Neural progenitor cell (in vitro differentiated cells): Measurements from ENCODE around the gene TMUB2. TPM values are rescaled to one million over a fixed set of nuclear protein-coding genes. Genes with fewer than 3 reads are reported as not detected.
A peak's percentile ranks its signal among the peaks of the same experiment; 100 is the strongest.

ENCODE experiments used
- DNase-seq: peaks from one replicate; pipeline ENCODE4 v3.0.0-alpha.2; 2016; ENCODE audit warnings: low spot score
- H2AFZ ChIP-seq: fragments of 200-600 bp; sonication (generic); replicated peaks from 2 replicates; pipeline ENCODE4 v1.6.1; 2016; ENCODE audit warnings: antibody characterized with exemption
- H3F3A ChIP-seq: fragments of 200-600 bp; sonication (generic); 2 replicates; pipeline ENCODE4 v1.6.1; 2016; ENCODE audit warnings: antibody characterized with exemption, low read depth
- H3K27ac ChIP-seq: fragments of 200-600 bp; sonication (generic); 2 replicates; pipeline ENCODE4 v1.5.1; 2016; ENCODE audit warnings: mild to moderate bottlenecking
- H3K27me3 ChIP-seq: fragments of 200-600 bp; sonication (generic); 2 replicates; pipeline ENCODE4 v1.6.1; 2016; ENCODE audit warnings: mild to moderate bottlenecking, moderate library complexity
- H3K36me3 ChIP-seq: fragments of 200-600 bp; sonication (generic); 2 replicates; pipeline ENCODE4 v1.5.1; 2016
- H3K4me1 ChIP-seq: fragments of 200-600 bp; sonication (generic); 2 replicates; pipeline ENCODE4 v1.6.1; 2016; ENCODE audit warnings: mixed run types
- H3K4me2 ChIP-seq: fragments of 200-600 bp; sonication (generic); 2 replicates; pipeline ENCODE4 v1.6.1; 2016
- H3K4me3 ChIP-seq: fragments of 200-600 bp; sonication (generic); 2 replicates; pipeline ENCODE4 v1.5.1; 2016
- H3K79me2 ChIP-seq: fragments of 200-600 bp; sonication (generic); 2 replicates; pipeline ENCODE4 v1.6.1; 2016; ENCODE audit warnings: low read depth
- H3K9ac ChIP-seq: fragments of 200-600 bp; sonication (generic); 2 replicates; pipeline ENCODE4 v1.6.1; 2016
- H3K9me3 ChIP-seq: fragments of 200-600 bp; sonication (generic); 2 replicates; pipeline ENCODE4 v1.5.1; 2016; ENCODE audit warnings: low read depth
- H4K20me1 ChIP-seq: fragments of 200-600 bp; sonication (generic); 2 replicates; pipeline ENCODE4 v1.6.1; 2016; ENCODE audit warnings: low read depth
- H3K27ac Mint-ChIP-seq: 3 replicates; pipeline ENCODE4 v1.8.0; 2021; ENCODE audit warnings: mixed read lengths
- H3K27me3 Mint-ChIP-seq: 2 replicates; pipeline ENCODE4 v1.8.0; 2022; ENCODE audit warnings: low read depth, mild to moderate bottlenecking, inconsistent platforms, moderate library complexity, mixed read lengths; ENCODE audit not compliant: insufficient read depth
- H3K36me3 Mint-ChIP-seq: 3 replicates; pipeline ENCODE4 v1.8.0; 2021; ENCODE audit warnings: mixed read lengths
- H3K4me1 Mint-ChIP-seq: 3 replicates; pipeline ENCODE4 v1.8.0; 2021; ENCODE audit warnings: mixed read lengths
- H3K4me3 Mint-ChIP-seq: 3 replicates; pipeline ENCODE4 v1.8.0; 2021; ENCODE audit warnings: mild to moderate bottlenecking, moderate library complexity, mixed read lengths
- H3K9me3 Mint-ChIP-seq: 3 replicates; pipeline ENCODE4 v1.8.0; 2020; ENCODE audit warnings: mixed read lengths
- EZH2 ChIP-seq: fragments of 200-600 bp; sonication (generic); IDR thresholded peaks from 2 replicates; pipeline ENCODE4 v1.6.1; 2017; ENCODE audit warnings: antibody characterized with exemption, mild to moderate bottlenecking, moderate library complexity
- EZH2phosphoT487 ChIP-seq: fragments of 200-600 bp; sonication (generic); IDR thresholded peaks from 2 replicates; pipeline ENCODE4 v1.6.1; 2017; ENCODE audit warnings: antibody characterized with exemption
- total RNA-seq: library from RNA; depleted of rRNA; stranded (reverse); fragments of >200 nt; gene quantifications from 2 replicates; pipeline ENCODE4 v1.2.3, GENCODE V29; 2015; ENCODE audit warnings: low replicate concordance
- TF ChIP-seq, protein P1 (sequence below): fragments of 200-600 bp; sonication (generic); IDR thresholded peaks from 2 replicates; pipeline ENCODE4 v1.5.1; 2017; ENCODE audit warnings: antibody characterized with exemption, mild to moderate bottlenecking

TMUB2 gene
- total RNA-seq, 1 donor from 2014 or later: 16.6 TPM

DNA sequence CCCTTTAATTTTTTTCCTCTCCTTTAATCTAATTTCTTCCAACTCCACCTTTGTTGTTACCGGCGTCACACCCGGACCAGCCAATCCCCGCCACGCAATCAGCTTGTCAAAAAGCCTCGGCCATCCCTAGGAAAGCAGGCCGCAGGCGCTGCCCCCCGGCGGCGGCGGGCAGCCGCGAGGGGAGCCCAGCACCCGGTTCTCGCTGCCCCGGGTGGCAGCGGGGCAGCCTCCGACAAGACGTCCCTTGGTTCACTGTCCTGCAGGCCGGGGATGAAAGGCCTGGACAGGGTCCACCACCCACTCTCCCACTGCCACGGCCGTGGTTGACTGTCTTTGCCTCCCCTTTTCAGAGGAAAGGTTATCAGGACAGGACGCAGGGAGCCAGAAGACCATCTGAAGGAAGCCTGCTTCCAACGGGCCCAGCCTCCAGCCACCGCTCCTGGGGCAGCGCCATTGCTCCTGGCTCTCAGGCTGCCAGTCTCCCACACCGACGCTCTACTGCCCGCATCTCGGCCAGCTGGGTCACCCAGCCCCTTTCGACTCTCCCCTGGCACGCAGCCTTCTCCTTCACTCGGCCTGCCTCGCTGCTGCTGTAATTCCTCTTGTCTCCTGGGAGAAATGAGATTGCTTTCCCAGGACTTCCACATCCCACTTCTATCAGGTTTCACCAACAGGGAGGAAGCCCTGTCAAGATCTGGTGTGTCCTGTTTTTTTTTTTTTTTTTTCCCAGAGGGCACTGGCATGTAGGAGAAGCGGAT lies 35.5 kb downstream of the TMUB2 start:
- Histone ChIP-seq H3K36me3 (no peaks in the 10 kb centered on the region), H3K4me3 (peak overlapping the region; percentile 86), H3F3A (peaks cover 32% of the 10 kb centered on the region), H3K4me1 (peaks cover 10% of the 10 kb centered on the region), H3K9ac (no peak overlapping the region), H3K79me2 (peaks cover 54% of the 10 kb centered on the region), H2AFZ (no peak overlapping the region), H3K9me3 (no peaks in the 10 kb centered on the region), H3K27ac (no peak overlapping the region), H3K4me2 (peak overlapping the region; percentile 92), H3K27me3 (no peaks in the 10 kb centered on the region), H4K20me1 (peaks cover 41% of the 10 kb centered on the region)
- Mint-ChIP-seq H3K9me3 (no peaks in the 10 kb centered on the region), H3K4me3 (peak overlapping the region; percentile 90), H3K4me1 (peaks cover 20% of the 10 kb centered on the region), H3K27ac (peak overlapping the region; percentile 72), H3K36me3 (no peaks in the 10 kb centered on the region), H3K27me3 (peaks cover 17% of the 10 kb centered on the region)
- DNase-seq: peak; percentile 84
- TF ChIP-seq, protein P1, sequence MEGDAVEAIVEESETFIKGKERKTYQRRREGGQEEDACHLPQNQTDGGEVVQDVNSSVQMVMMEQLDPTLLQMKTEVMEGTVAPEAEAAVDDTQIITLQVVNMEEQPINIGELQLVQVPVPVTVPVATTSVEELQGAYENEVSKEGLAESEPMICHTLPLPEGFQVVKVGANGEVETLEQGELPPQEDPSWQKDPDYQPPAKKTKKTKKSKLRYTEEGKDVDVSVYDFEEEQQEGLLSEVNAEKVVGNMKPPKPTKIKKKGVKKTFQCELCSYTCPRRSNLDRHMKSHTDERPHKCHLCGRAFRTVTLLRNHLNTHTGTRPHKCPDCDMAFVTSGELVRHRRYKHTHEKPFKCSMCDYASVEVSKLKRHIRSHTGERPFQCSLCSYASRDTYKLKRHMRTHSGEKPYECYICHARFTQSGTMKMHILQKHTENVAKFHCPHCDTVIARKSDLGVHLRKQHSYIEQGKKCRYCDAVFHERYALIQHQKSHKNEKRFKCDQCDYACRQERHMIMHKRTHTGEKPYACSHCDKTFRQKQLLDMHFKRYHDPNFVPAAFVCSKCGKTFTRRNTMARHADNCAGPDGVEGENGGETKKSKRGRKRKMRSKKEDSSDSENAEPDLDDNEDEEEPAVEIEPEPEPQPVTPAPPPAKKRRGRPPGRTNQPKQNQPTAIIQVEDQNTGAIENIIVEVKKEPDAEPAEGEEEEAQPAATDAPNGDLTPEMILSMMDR: peak; percentile 38
- TF ChIP-seq EZH2 (no peak), EZH2phosphoT487 (no peak)

- no peak overlapping the region for H3K4me3 Mint-ChIP-seq
- H3K9me3 ChIP-seq: no peaks in the 10 kb centered on the region
- peaks cover 18% of the 10 kb centered on the region for H3K27me3 Mint-ChIP-seq
- peaks cover 5% of the 10 kb centered on the region for H3K4me1 ChIP-seq
- H3K4me2 ChIP-seq: no peak overlapping the region
- no peaks in the 10 kb centered on the region for H3K27me3 ChIP-seq
- peaks cover 15% of the 10 kb centered on the region for H3K4me1 Mint-ChIP-seq
- H3K9ac ChIP-seq: no peak overlapping the region
- TF ChIP-seq EZH2: no peak
- no peak overlapping the region for H3K4me3 ChIP-seq
- no peak overlapping the region for H3K27ac Mint-ChIP-seq
- peaks cover 32% of the 10 kb centered on the region for H4K20me1 ChIP-seq
- no peaks in the 10 kb centered on the region for H3K36me3 ChIP-seq
- H3K36me3 Mint-ChIP-seq: no peaks in the 10 kb centered on the region
- H3K79me2 ChIP-seq: peaks cover 43% of the 10 kb centered on the region
- H3K27ac ChIP-seq: no peak overlapping the region
- H3F3A ChIP-seq: peaks cover 27% of the 10 kb centered on the region
- DNase-seq: no peak
- H2AFZ ChIP-seq: no peak overlapping the region
- no peaks in the 10 kb centered on the region for H3K9me3 Mint-ChIP-seq
These were observed 36.8 kb downstream of the TMUB2 start for GRCh38 chr17:44223541-44224071.

- Mint-ChIP-seq H3K36me3 (no peaks in the 10 kb centered on the region), H3K4me1 (no peaks in the 10 kb centered on the region), H3K4me3 (no peak overlapping the region), H3K9me3 (no peaks in the 10 kb centered on the region), H3K27ac (no peak overlapping the region), H3K27me3 (peaks cover 15% of the 10 kb centered on the region)
- no peaks in the 10 kb centered on the region for H3K27me3 ChIP-seq
- H3K9ac ChIP-seq: no peak overlapping the region
- no peak overlapping the region for H3K4me2 ChIP-seq
- H2AFZ ChIP-seq: no peak overlapping the region
- TF ChIP-seq EZH2phosphoT487 (no peak), EZH2 (no peak)
- TF ChIP-seq, protein P1: no peak
- H3K79me2 ChIP-seq: no peaks in the 10 kb centered on the region
- no peak overlapping the region for H3K4me3 ChIP-seq
- H3K36me3 ChIP-seq: no peaks in the 10 kb centered on the region
- no peak overlapping the region for H3K27ac ChIP-seq
- H3F3A ChIP-seq: no peaks in the 10 kb centered on the region
- no peaks in the 10 kb centered on the region for H3K4me1 ChIP-seq
- H4K20me1 ChIP-seq: no peaks in the 10 kb centered on the region
- DNase-seq: no peak
- no peaks in the 10 kb centered on the region for H3K9me3 ChIP-seq
These were observed 42.3 kb downstream of the TMUB2 start for GRCh38 chr17:44229090-44229489.

DNA sequence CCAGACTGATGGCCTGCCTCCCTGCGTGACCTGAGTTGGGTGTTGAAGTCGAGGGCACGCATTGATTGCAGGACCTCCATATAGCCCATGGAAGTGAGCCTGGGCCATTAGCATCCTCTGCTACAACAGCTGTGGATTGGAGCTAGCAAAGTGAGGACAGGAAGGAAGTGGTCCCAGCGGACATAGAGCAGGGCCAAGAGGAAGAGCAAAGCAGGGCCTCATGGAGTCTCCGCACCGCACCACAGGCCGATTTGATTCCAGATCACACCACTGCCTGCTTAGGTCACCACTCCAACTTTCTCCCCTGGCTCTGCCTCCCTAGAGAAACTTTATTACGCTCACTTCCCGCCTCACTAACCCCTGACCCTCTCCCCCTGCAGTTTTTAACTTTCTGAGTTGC lies 43.4 kb downstream of the TMUB2 start:
- Histone ChIP-seq H3K27me3 (no peaks in the 10 kb centered on the region), H3K36me3 (no peaks in the 10 kb centered on the region), H3K79me2 (no peaks in the 10 kb centered on the region), H3K4me3 (no peak overlapping the region), H4K20me1 (no peaks in the 10 kb centered on the region), H3K4me1 (no peaks in the 10 kb centered on the region), H3K9ac (no peak overlapping the region), H3K4me2 (no peak overlapping the region), H3F3A (no peaks in the 10 kb centered on the region), H3K9me3 (no peaks in the 10 kb centered on the region), H3K27ac (no peak overlapping the region), H2AFZ (no peak overlapping the region)
- no peak overlapping the region for H3K27ac Mint-ChIP-seq
- DNase-seq: no peak
- H3K27me3 Mint-ChIP-seq: peaks cover 15% of the 10 kb centered on the region
- H3K4me3 Mint-ChIP-seq: no peak overlapping the region
- H3K9me3 Mint-ChIP-seq: no peaks in the 10 kb centered on the region
- H3K36me3 Mint-ChIP-seq: no peaks in the 10 kb centered on the region
- no peak for TF ChIP-seq EZH2phosphoT487
- TF ChIP-seq, protein P1: no peak
- TF ChIP-seq EZH2: no peak
- no peaks in the 10 kb centered on the region for H3K4me1 Mint-ChIP-seq
